PC-9 (cell line): ENCODE measurements around the gene DDRGK1. TPM values are rescaled to one million over a fixed set of nuclear protein-coding genes. Genes with fewer than 3 reads are reported as not detected.

Experiments
- BruUV-seq: library from RNA; stranded (reverse); fragments of 400-500 nt; replicated peaks from 2 replicates; lab custom pipeline; 2021; lab: Mats Ljungman, UMichigan
- CTCF ChIA-PET: fragments of 300-600 bp; sonication (Branson Sonifier 250); formaldehyde crosslinking; loops from one replicate; lab custom pipeline; 2022; ENCODE audit warnings: antibody characterized with exemption; lab: Charles Lee
- POLR2A ChIA-PET: fragments of 300-600 bp; sonication (Branson Sonifier 250); formaldehyde crosslinking; loops from one replicate; lab custom pipeline; 2022; ENCODE audit warnings: antibody characterized with exemption; ENCODE audit not compliant: unreplicated experiment; lab: Charles Lee
- DNase-seq, 2 experiments: peaks; one replicate each; pipeline versions ENCODE4 v3.0.0 to v3.0.0-alpha.2; 2015 to 2022; ENCODE audit warnings: mixed read lengths in 1 of 2
- H2AFZ ChIP-seq: fragments of 200-600 bp; sonication (generic); 2 replicates; pipeline ENCODE4 v1.8.1; 2017; ENCODE audit warnings: antibody characterized with exemption
- H3F3A ChIP-seq: fragments of 200-600 bp; sonication (generic); 2 replicates; pipeline ENCODE4 v1.8.1; 2017; ENCODE audit warnings: antibody characterized with exemption, mild to moderate bottlenecking, low read depth; ENCODE audit not compliant: insufficient read depth
- H3K27ac ChIP-seq: fragments of 200-600 bp; sonication (generic); 2 replicates; pipeline ENCODE4 v1.6.1; 2016; ENCODE audit warnings: mixed run types
- H3K27me3 ChIP-seq: fragments of 200-600 bp; sonication (generic); 2 replicates; pipeline ENCODE4 v1.6.1; 2016; ENCODE audit warnings: low read depth, mixed run types; ENCODE audit not compliant: insufficient read depth
- H3K36me3 ChIP-seq: fragments of 200-600 bp; sonication (generic); 2 replicates; pipeline ENCODE4 v1.6.1; 2016; ENCODE audit warnings: low read depth, mixed run types
- H3K4me1 ChIP-seq: fragments of 200-600 bp; sonication (generic); replicated peaks from 2 replicates; pipeline ENCODE4 v1.6.1; 2016; ENCODE audit warnings: mixed run types; ENCODE audit not compliant: insufficient read depth
- H3K4me2 ChIP-seq: fragments of 200-600 bp; sonication (generic); 2 replicates; pipeline ENCODE4 v1.6.1; 2017; ENCODE audit warnings: mixed run types
- H3K4me3 ChIP-seq: fragments of 200-600 bp; sonication (generic); 2 replicates; pipeline ENCODE4 v1.6.1; 2016; ENCODE audit warnings: mixed run types
- H3K79me2 ChIP-seq: fragments of 200-600 bp; sonication (generic); 2 replicates; pipeline ENCODE4 v1.6.1; 2017; ENCODE audit warnings: low read depth, mixed run types
- H3K9me2 ChIP-seq: fragments of 200-600 bp; sonication (generic); 2 replicates; pipeline ENCODE4 v1.8.1; 2017; ENCODE audit warnings: mild to moderate bottlenecking; ENCODE audit not compliant: insufficient read depth
- H3K9me3 ChIP-seq: fragments of 200-600 bp; sonication (generic); 2 replicates; pipeline ENCODE4 v1.8.1; 2016; ENCODE audit warnings: low read depth; ENCODE audit not compliant: insufficient read depth
- H4K20me1 ChIP-seq: fragments of 200-600 bp; sonication (generic); 2 replicates; pipeline ENCODE4 v1.8.1; 2017; ENCODE audit not compliant: insufficient read depth
- EZH2 ChIP-seq: fragments of 200-600 bp; sonication (generic); IDR thresholded peaks from 2 replicates; pipeline ENCODE4 v1.8.0; 2017; ENCODE audit warnings: antibody characterized with exemption, low read depth
- intact Hi-C: fragments of 100-400 bp; cut with micrococcal nuclease; formaldehyde crosslinking; loops from one replicate; pipeline ENCODE4 v1.10.0; 2022; ENCODE audit not compliant: unreplicated experiment
- total RNA-seq: library from RNA; stranded (reverse); gene quantifications from 2 replicates; pipeline ENCODE4 v1.2.3, GENCODE V29; 2021
- TF ChIP-seq, protein P1 (sequence below): fragments of 200-600 bp; sonication (generic); conservative IDR thresholded peaks from 2 replicates; pipeline ENCODE4 v1.6.1; 2017; ENCODE audit warnings: mixed run types, antibody characterized with exemption, mild to moderate bottlenecking, moderate library complexity

Gene DDRGK1
- total RNA-seq, 1 experiment from 2014 or later, result 70.4 TPM

GRCh38 chr20:3209257-3209945 lies 4.9 kb upstream of the DDRGK1 start, which contains the start of gene ITPA:
ITPA (plus strand) TSS chr20:3209498; CDS start chr20:3209552, 54 bp downstream.
- intact Hi-C loops, result loop anchor here (10.0 kb wide), 1 partner anchor 155 kb away; no protein-coding TSS in a partner anchor
- Histone ChIP-seq H3K9me2 (no peaks in the 10 kb centered on the region), H3K27ac (peak within 1 kb of the TSS; percentile 20), H3K4me3 (peak within 1 kb of the TSS; percentile 77), H3K9me3 (no peaks in the 10 kb centered on the region), H4K20me1 (no peaks in the 10 kb centered on the region), H3K4me1 (peaks cover 4% of the 10 kb centered on the region; the same call in 1 of the 2 replicates), H3F3A (peaks cover 4% of the 10 kb centered on the region; the same call in 1 of the 2 replicates), H3K4me2 (peak within 1 kb of the TSS; percentile 91), H2AFZ (peak within 1 kb of the TSS; percentile 99), H3K79me2 (peaks cover 33% of the 10 kb centered on the region), H3K27me3 (no peaks in the 10 kb centered on the region), H3K36me3 (no peaks in the 10 kb centered on the region)
- ChIA-PET POLR2A (interaction anchor here (0.6 kb wide), 2 partner anchors 13 to 47 kb away, joined by 3 read pairs; no protein-coding TSS in a partner anchor), CTCF (interaction anchor here (0.7 to 1.4 kb wide), 2 partner anchors 11 to 41 kb away, joined by 3 to 4 read pairs; no protein-coding TSS in a partner anchor)
- TF ChIP-seq EZH2, result no peak
- TF ChIP-seq, protein P1, sequence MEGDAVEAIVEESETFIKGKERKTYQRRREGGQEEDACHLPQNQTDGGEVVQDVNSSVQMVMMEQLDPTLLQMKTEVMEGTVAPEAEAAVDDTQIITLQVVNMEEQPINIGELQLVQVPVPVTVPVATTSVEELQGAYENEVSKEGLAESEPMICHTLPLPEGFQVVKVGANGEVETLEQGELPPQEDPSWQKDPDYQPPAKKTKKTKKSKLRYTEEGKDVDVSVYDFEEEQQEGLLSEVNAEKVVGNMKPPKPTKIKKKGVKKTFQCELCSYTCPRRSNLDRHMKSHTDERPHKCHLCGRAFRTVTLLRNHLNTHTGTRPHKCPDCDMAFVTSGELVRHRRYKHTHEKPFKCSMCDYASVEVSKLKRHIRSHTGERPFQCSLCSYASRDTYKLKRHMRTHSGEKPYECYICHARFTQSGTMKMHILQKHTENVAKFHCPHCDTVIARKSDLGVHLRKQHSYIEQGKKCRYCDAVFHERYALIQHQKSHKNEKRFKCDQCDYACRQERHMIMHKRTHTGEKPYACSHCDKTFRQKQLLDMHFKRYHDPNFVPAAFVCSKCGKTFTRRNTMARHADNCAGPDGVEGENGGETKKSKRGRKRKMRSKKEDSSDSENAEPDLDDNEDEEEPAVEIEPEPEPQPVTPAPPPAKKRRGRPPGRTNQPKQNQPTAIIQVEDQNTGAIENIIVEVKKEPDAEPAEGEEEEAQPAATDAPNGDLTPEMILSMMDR, result no peak
- BruUV-seq, result no TSS peak
- DNase-seq, result peak; percentile 53 to 56

DNA sequence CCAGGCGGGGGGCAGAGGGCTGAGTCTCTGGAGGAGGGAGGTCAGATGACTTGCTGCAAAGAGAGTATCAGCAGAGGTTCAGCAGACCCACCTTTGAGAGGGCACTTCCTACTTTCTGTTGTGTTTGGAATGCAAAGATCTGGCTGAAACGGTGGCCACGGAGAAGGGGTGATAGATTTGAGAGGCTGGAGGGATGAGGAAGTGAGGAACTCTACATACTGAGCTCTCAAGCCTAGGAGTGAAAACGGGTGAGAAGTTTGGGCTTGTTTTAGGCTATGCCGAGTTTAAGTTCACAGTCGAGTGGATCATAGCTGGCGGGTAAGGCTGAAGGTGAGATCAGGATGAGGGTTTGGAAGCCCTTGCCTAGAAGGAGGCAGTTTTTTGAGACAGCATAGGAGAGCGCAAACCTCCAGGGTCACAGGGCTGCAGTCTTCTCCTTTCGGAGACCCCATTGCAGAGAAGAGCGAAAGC lies 4.3 kb upstream of the DDRGK1 start:
- peak overlapping the region; percentile 20 for H3K27ac ChIP-seq
- no peaks in the 10 kb centered on the region for H3K27me3 ChIP-seq
- H3K79me2 ChIP-seq, result peaks cover 36% of the 10 kb centered on the region
- intact Hi-C loops, result loop anchor here (10.0 kb wide), 1 partner anchor 154 kb away; no protein-coding TSS in a partner anchor
- no peaks in the 10 kb centered on the region for H4K20me1 ChIP-seq
- no peaks in the 10 kb centered on the region for H3K9me3 ChIP-seq
- peak overlapping the region; percentile 77 for H3K4me3 ChIP-seq
- peaks cover 4% of the 10 kb centered on the region; the same call in 1 of the 2 replicates for H3F3A ChIP-seq
- peak overlapping the region; percentile 91 for H3K4me2 ChIP-seq
- POLR2A ChIA-PET, result interaction anchor here (0.6 to 0.7 kb wide), 3 partner anchors 10 to 1017 kb away, joined by 3 to 5 read pairs (median 4); no protein-coding TSS in a partner anchor
- H3K36me3 ChIP-seq, result no peaks in the 10 kb centered on the region
- TF ChIP-seq, protein P1, result no peak
- TF ChIP-seq EZH2, result no peak
- no peaks in the 10 kb centered on the region for H3K9me2 ChIP-seq
- CTCF ChIA-PET, result interaction anchor here (0.6 to 1.4 kb wide), 2 partner anchors 41 to 44 kb away, joined by 3 read pairs; no protein-coding TSS in a partner anchor
- DNase-seq, result no peak
- H3K4me1 ChIP-seq, result peaks cover 4% of the 10 kb centered on the region; the same call in 1 of the 2 replicates
- no TSS peak for BruUV-seq
- H2AFZ ChIP-seq, result peak overlapping the region; percentile 99

DNA sequence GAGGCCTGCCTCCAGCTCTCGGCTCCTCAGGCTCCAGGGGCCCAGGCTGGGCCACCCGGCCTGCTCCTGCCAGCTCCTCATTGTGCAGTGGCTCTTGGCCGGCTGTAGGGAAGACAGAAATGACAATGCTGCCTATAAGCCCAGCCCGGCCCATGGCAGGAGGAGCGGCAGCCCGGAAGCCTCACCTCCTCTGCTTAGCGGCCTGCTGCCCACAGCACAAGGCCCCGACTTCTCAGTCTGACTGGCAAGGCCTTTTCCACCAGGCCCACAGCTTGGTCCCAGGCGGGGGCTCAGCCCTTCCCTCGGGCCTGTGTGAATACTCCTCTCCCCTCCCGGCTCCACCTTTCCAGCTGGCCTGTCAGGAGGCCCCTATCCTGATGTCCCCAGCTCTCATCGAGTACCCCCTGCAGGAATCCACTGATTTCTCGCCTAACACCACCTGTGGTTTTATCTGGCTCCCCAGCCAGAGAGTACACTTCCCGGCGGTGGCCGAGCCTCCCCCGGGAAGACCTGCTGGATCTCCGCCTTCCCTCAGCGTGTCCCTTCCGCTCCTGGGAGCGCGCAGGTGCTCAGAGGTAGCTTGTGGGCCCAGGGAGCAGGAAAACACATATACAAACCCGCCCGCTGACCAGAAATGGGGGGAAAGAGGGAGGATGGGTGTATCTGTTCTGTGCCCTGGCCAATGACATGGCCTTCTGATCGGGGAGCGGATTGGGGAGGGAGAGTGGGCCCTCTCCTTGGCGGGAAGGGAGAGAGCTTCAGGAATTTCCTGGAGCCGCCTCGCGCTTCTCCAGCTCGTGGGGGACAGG lies 963 bp downstream of the DDRGK1 start:
- BruUV-seq, result TSS peak; percentile 64
- Histone ChIP-seq H3K4me3 (peak overlapping the region; percentile 89), H3K4me1 (peaks cover 14% of the 10 kb centered on the region), H3F3A (peaks cover 4% of the 10 kb centered on the region; the same call in 1 of the 2 replicates), H3K27me3 (no peaks in the 10 kb centered on the region), H3K4me2 (peak overlapping the region; percentile 79), H3K36me3 (no peaks in the 10 kb centered on the region), H3K27ac (peak overlapping the region; percentile 54), H2AFZ (peak overlapping the region; percentile 85), H4K20me1 (no peaks in the 10 kb centered on the region), H3K79me2 (peaks cover 28% of the 10 kb centered on the region), H3K9me2 (no peaks in the 10 kb centered on the region), H3K9me3 (no peaks in the 10 kb centered on the region)
- ChIA-PET POLR2A (no interaction called here), CTCF (interaction anchor here (0.5 to 0.7 kb wide), 2 partner anchors 33 to 88 kb away, joined by 3 to 6 read pairs; no protein-coding TSS in a partner anchor)
- peak in 1 of 2 experiments; percentile 32 for DNase-seq
- TF ChIP-seq, protein P1, result no peak
- no peak for TF ChIP-seq EZH2
- intact Hi-C loops, result loop anchor here (10.0 kb wide), 1 partner anchor 149 kb away; no protein-coding TSS in a partner anchor
